Upper lobe of left lung (tissue), 6 donors: ENCODE results near the gene SPOCK2. TPM values are rescaled to one million over a fixed set of nuclear protein-coding genes. Genes with fewer than 3 reads are reported as not detected.
A peak's percentile ranks its signal among the peaks of the same experiment; 100 is the strongest.

ENCODE experiments used
- ATAC-seq, 2 donors: fragments of 200-7000 bp; cut with Tn5 transposase; one replicate each; pipeline ENCODE4 v1.9.1; 2022; ENCODE audit warnings: mild to moderate bottlenecking in 2 of 2, moderate library complexity in 2 of 2; ENCODE audit not compliant: low FRiP score in 2 of 2
- DNase-seq, 2 donors: peaks; one replicate each; pipeline ENCODE4 v3.0.0-alpha.2; 2019 to 2020
- H3K27ac ChIP-seq, 4 donors: fragments of 200-600 bp; sonication (generic); one replicate each; pipeline ENCODE4 v1.5.1; 2016 to 2019
- H3K27me3 ChIP-seq, 4 donors: fragments of 200-600 bp; sonication (generic); one replicate each; pipeline ENCODE4 v1.5.1; 2017 to 2019
- H3K36me3 ChIP-seq, 4 donors: fragments of 200-600 bp; sonication (generic); one replicate each; pipeline ENCODE4 v1.5.1; 2016 to 2019
- H3K4me1 ChIP-seq, 4 donors: fragments of 200-600 bp; sonication (generic); one replicate each; pipeline ENCODE4 v1.5.1; 2018 to 2019
- H3K4me3 ChIP-seq, 4 donors: fragments of 200-600 bp; sonication (generic); one replicate each; pipeline ENCODE4 v1.5.1; 2017 to 2019; ENCODE audit warnings: mild to moderate bottlenecking in 2 of 4, moderate library complexity in 1 of 4
- H3K9me3 ChIP-seq, 4 donors: fragments of 200-600 bp; sonication (generic); one replicate each; pipeline ENCODE4 v1.5.1; 2018 to 2019
- CTCF ChIP-seq, 6 experiments: fragments of 450-650 bp in 4 of 6; fragments of 200-600 bp in 2 of 6; sonication (generic) in 2 of 6; IDR thresholded peaks; one replicate each; pipeline ENCODE4 v1.5.1; 2016 to 2019; ENCODE audit warnings: antibody characterized with exemption in 6 of 6
- EP300 ChIP-seq, 4 donors: sonication (generic); formaldehyde crosslinking; IDR thresholded peaks; one replicate each; pipeline ENCODE4 v1.5.1; 2017; ENCODE audit warnings: antibody characterized with exemption in 4 of 4, control low read depth in 2 of 4
- POLR2A ChIP-seq, 4 donors: fragments of 450-650 bp; IDR thresholded peaks; one replicate each; pipeline ENCODE4 v1.5.1; 2016 to 2017; ENCODE audit warnings: antibody characterized with exemption in 4 of 4, mild to moderate bottlenecking in 2 of 4
- POLR2AphosphoS5 ChIP-seq, 2 donors: sonication (generic); formaldehyde crosslinking; IDR thresholded peaks; one replicate each; pipeline ENCODE4 v1.5.1; 2017; ENCODE audit warnings: antibody characterized with exemption in 2 of 2
- WGBS, 2 donors: methylation state at CpG; one replicate each; pipeline ENCODE4 v1.1.5; 2017 to 2018; 5-methylcytosine and 5-hydroxymethylcytosine counted together
- total RNA-seq, 6 donors: library from RNA; depleted of rRNA in 4 of 6; stranded (reverse); fragments of >200 nt in 4 of 6; gene quantifications; one replicate each; pipeline versions ENCODE4 v1.1.0 to v1.2.1, GENCODE V29; 2016 to 2021
- donor health status: DM: no; HTN: no; CAD: no; lungs with moderate emphysema.
- donor health status: DM: no; HTN: yes; CAD: no; lungs with severe emphysema.

Gene SPOCK2
- total RNA-seq, 6 donors from 2014 or later = 62.9 to 532 (median 159) TPM

GRCh38 chr10:72011468-72011867, 76.9 kb downstream of the SPOCK2 start:
- Histone ChIP-seq H3K36me3 (peaks cover 0 to 21% (median 10%) of the 10 kb centered on the region in 4 donors), H3K27ac (peak overlapping the region in 2 of 4 donors; percentile 80 to 94)
- DNase-seq = no peak

GRCh38 chr10:72011016-72011415, 77.3 kb downstream of the SPOCK2 start:
- Histone ChIP-seq H3K36me3 (peaks cover 0 to 25% (median 10%) of the 10 kb centered on the region in 4 donors), H3K27ac (peak overlapping the region in 3 of 4 donors; percentile 80 to 94 (median 84)), H3K9me3 (no peaks in the 10 kb centered on the region), H3K4me3 (no peak overlapping the region), H3K4me1 (peaks cover 23 to 26% (median 25%) of the 10 kb centered on the region in 4 donors), H3K27me3 (no peaks in the 10 kb centered on the region)
- TF ChIP-seq POLR2AphosphoS5 (IDR thresholded peaks at IDR 0.05) (no peak), CTCF (IDR thresholded peaks at IDR 0.05) (no peak), EP300 (IDR thresholded peaks at IDR 0.05) (no peak), POLR2A (IDR thresholded peaks at IDR 0.05) (no peak)
- no peak for DNase-seq
- no peak for ATAC-seq
- 95 to 97% methylated on average over 9 of the region's 9 CpGs for WGBS, 2 donors

More at GRCh38 chr10:72011468-72011867, 76.9 kb downstream of the SPOCK2 start:
- ATAC-seq = no peak
- H3K9me3 ChIP-seq = no peaks in the 10 kb centered on the region
- TF ChIP-seq EP300 (IDR thresholded peaks at IDR 0.05) (no peak), CTCF (IDR thresholded peaks at IDR 0.05) (no peak), POLR2AphosphoS5 (IDR thresholded peaks at IDR 0.05) (no peak), POLR2A (IDR thresholded peaks at IDR 0.05) (no peak)
- no peak overlapping the region for H3K4me3 ChIP-seq
- peaks cover 23 to 29% (median 26%) of the 10 kb centered on the region in 4 donors for H3K4me1 ChIP-seq
- WGBS, 2 donors = 78 to 94% methylated on average over 6 to 8 of the region's 8 CpGs
- no peaks in the 10 kb centered on the region for H3K27me3 ChIP-seq

GRCh38 chr10:72010234-72010973, 77.9 kb downstream of the SPOCK2 start:
- TF ChIP-seq EP300 (IDR thresholded peaks at IDR 0.05) (no peak), CTCF (IDR thresholded peaks at IDR 0.05) (no peak), POLR2A (IDR thresholded peaks at IDR 0.05) (no peak), POLR2AphosphoS5 (IDR thresholded peaks at IDR 0.05) (no peak)
- no peak overlapping the region for H3K4me3 ChIP-seq
- WGBS, 2 donors = 77 to 78% methylated on average over 7 of the region's 7 CpGs
- peak overlapping the region; percentile 80 to 94 (median 82) for H3K27ac ChIP-seq
- H3K4me1 ChIP-seq = peaks cover 22 to 26% (median 24%) of the 10 kb centered on the region in 4 donors
- no peaks in the 10 kb centered on the region for H3K9me3 ChIP-seq
- ATAC-seq (no peak), DNase-seq (no peak)
- peaks cover 0 to 25% (median 10%) of the 10 kb centered on the region in 4 donors for H3K36me3 ChIP-seq
- no peaks in the 10 kb centered on the region for H3K27me3 ChIP-seq

- Histone ChIP-seq H3K9me3 (no peaks in the 10 kb centered on the region), H3K27me3 (no peaks in the 10 kb centered on the region), H3K27ac (peak overlapping the region; percentile 80 to 94 (median 82)), H3K36me3 (peaks cover 0 to 25% (median 10%) of the 10 kb centered on the region in 4 donors), H3K4me3 (no peak overlapping the region), H3K4me1 (peaks cover 22 to 26% (median 24%) of the 10 kb centered on the region in 4 donors)
- WGBS, 2 donors = 33 to 50% methylated on average over 10 to 12 of the region's 12 CpGs
- TF ChIP-seq POLR2AphosphoS5 (IDR thresholded peaks at IDR 0.05) (peak; percentile 70 to 83), EP300 (IDR thresholded peaks at IDR 0.05) (peak in 1 of 4 donors; percentile 65), POLR2A (IDR thresholded peaks at IDR 0.05) (no peak)
- DNase-seq (peak in 1 of 2 donors; percentile 59), ATAC-seq (peak; percentile 84 to 86)
Observed at GRCh38 chr10:72009425-72010081, 78.8 kb downstream of the SPOCK2 start.

GRCh38 chr10:72009051-72009424, 79.3 kb downstream of the SPOCK2 start:
- Histone ChIP-seq H3K27ac (peak overlapping the region; percentile 80 to 94 (median 82)), H3K9me3 (no peaks in the 10 kb centered on the region), H3K4me1 (peaks cover 22 to 26% (median 24%) of the 10 kb centered on the region in 4 donors), H3K4me3 (no peak overlapping the region), H3K36me3 (peaks cover 0 to 25% (median 10%) of the 10 kb centered on the region in 4 donors), H3K27me3 (no peaks in the 10 kb centered on the region)
- no peak for ATAC-seq
- DNase-seq = no peak
- WGBS, 2 donors = 58 to 65% methylated on average over 6 to 9 of the region's 9 CpGs
- TF ChIP-seq EP300 (IDR thresholded peaks at IDR 0.05) (no peak), POLR2A (IDR thresholded peaks at IDR 0.05) (no peak), POLR2AphosphoS5 (IDR thresholded peaks at IDR 0.05) (no peak), CTCF (IDR thresholded peaks at IDR 0.05) (no peak)
